GM18870 (cell line): ENCODE data around the gene TAAR9.
"Not testable (repeated sequence)": the region's sequence is repeated elsewhere in the genome, so short reads cannot be mapped to it uniquely, and the experiment has no call there.

Experiments used
- ATAC-seq: cut with Tn5 transposase; IDR thresholded peaks from one replicate; pipeline ENCODE4 v1.9.1; 2021; ENCODE audit warnings: moderate library complexity; ENCODE audit not compliant: unreplicated experiment

The TAAR9 gene

GRCh38 chr6:132513831-132514545 is 24.1 kb upstream of the TAAR9 start:
- ATAC-seq = no peak

- no peak for ATAC-seq
Measured at GRCh38 chr6:132515386-132515785, 22.7 kb upstream of the TAAR9 start.

GRCh38 chr6:132520953-132521352 is 17.1 kb upstream of the TAAR9 start:
- ATAC-seq = no peak

GRCh38 chr6:132524646-132525045 is 13.4 kb upstream of the TAAR9 start:
- no peak for ATAC-seq

- no peak for ATAC-seq
Measured at GRCh38 chr6:132525866-132526265, 12.2 kb upstream of the TAAR9 start.

GRCh38 chr6:132526461-132526860 is 11.6 kb upstream of the TAAR9 start:
- no peak for ATAC-seq

- no peak for ATAC-seq
Measured at GRCh38 chr6:132527791-132528190, 10.3 kb upstream of the TAAR9 start.

- no peak for ATAC-seq
Measured at GRCh38 chr6:132530293-132530974, 7.6 kb upstream of the TAAR9 start.

GRCh38 chr6:132534546-132534945 is 3.5 kb upstream of the TAAR9 start:
- not testable (repeated sequence) for ATAC-seq

- no peak for ATAC-seq
Measured at GRCh38 chr6:132537145-132537544, 932 bp upstream of the TAAR9 start.

GRCh38 chr6:132544826-132545225 is 6.7 kb downstream of the TAAR9 start:
- ATAC-seq = no peak

GRCh38 chr6:132548746-132549463 is 10.8 kb downstream of the TAAR9 start:
- no peak for ATAC-seq

GRCh38 chr6:132551214-132551613 is 13.1 kb downstream of the TAAR9 start:
- ATAC-seq = no peak

GRCh38 chr6:132552372-132552771 is 14.3 kb downstream of the TAAR9 start, which contains the start of gene TAAR8:
TSS of gene TAAR8 (plus strand) at chr6:132552672. CDS start at chr6:132552693, 21 bp downstream.
- no peak for ATAC-seq

- ATAC-seq = not testable (repeated sequence)
Measured at GRCh38 chr6:132560087-132560486, 22.0 kb downstream of the TAAR9 start.

- no peak for ATAC-seq
Measured at GRCh38 chr6:132566404-132566803, 28.3 kb downstream of the TAAR9 start.

- ATAC-seq = no peak
Measured at GRCh38 chr6:132567566-132567965, 29.5 kb downstream of the TAAR9 start.

GRCh38 chr6:132568611-132569010 is 30.5 kb downstream of the TAAR9 start:
- no peak for ATAC-seq

GRCh38 chr6:132569170-132569569 is 31.1 kb downstream of the TAAR9 start:
- no peak for ATAC-seq

- no peak for ATAC-seq
Measured at GRCh38 chr6:132570221-132570777, 32.2 kb downstream of the TAAR9 start, which contains the start of gene TAAR6. TSS of gene TAAR6 (plus strand) at chr6:132570322. CDS start at chr6:132570322, 0 bp downstream.

GRCh38 chr6:132571774-132572173 is 33.7 kb downstream of the TAAR9 start:
- ATAC-seq = no peak
